Endodermal cell (in vitro differentiated cells): Measurements from ENCODE around the gene TAF10. TPM values are rescaled to one million over a fixed set of nuclear protein-coding genes. Genes with fewer than 3 reads are reported as not detected.

Source experiments
- DNase-seq: peaks from one replicate; pipeline ENCODE4 v3.0.0-alpha.2; 2017
- H3K27ac ChIP-seq: 2 replicates; pipeline ENCODE4 v1.5.1; 2013; ENCODE audit warnings: mild to moderate bottlenecking, low read depth, low read length, moderate library complexity
- H3K27me3 ChIP-seq: 2 replicates; pipeline ENCODE4 v1.6.1; 2013; ENCODE audit warnings: mild to moderate bottlenecking, low read length, moderate library complexity; ENCODE audit not compliant: insufficient read depth, control insufficient read depth, poor library complexity, severe bottlenecking
- H3K36me3 ChIP-seq: 2 replicates; pipeline ENCODE4 v1.7.0; 2013; ENCODE audit warnings: mild to moderate bottlenecking, low read length, moderate library complexity; ENCODE audit not compliant: control insufficient read depth, insufficient read depth
- H3K4me1 ChIP-seq: one replicate; pipeline ENCODE4 v1.7.0; 2013; ENCODE audit warnings: low read length; ENCODE audit not compliant: control insufficient read depth, insufficient read depth
- H3K4me3 ChIP-seq: 2 replicates; pipeline ENCODE4 v1.5.1; 2013; ENCODE audit warnings: mild to moderate bottlenecking, low read length, moderate library complexity
- H3K9ac ChIP-seq: 2 replicates; pipeline ENCODE4 v1.6.1; 2013; ENCODE audit warnings: mild to moderate bottlenecking, low read length, moderate library complexity; ENCODE audit not compliant: poor library complexity, severe bottlenecking; ENCODE audit errors: extremely low read depth
- H3K9me3 ChIP-seq: 2 replicates; pipeline ENCODE4 v1.6.1; 2013; ENCODE audit warnings: mild to moderate bottlenecking, low read length, moderate library complexity; ENCODE audit not compliant: control insufficient read depth
- H3K27ac Mint-ChIP-seq: 2 replicates; pipeline ENCODE4 v1.8.0; 2020; ENCODE audit warnings: mixed read lengths
- H3K27me3 Mint-ChIP-seq: 2 replicates; pipeline ENCODE4 v1.8.0; 2021; ENCODE audit warnings: mild to moderate bottlenecking, mixed read lengths; ENCODE audit not compliant: insufficient read depth
- H3K36me3 Mint-ChIP-seq: 2 replicates; pipeline ENCODE4 v1.8.0; 2020; ENCODE audit warnings: low read depth, mixed read lengths
- H3K4me1 Mint-ChIP-seq: 2 replicates; pipeline ENCODE4 v1.8.0; 2020; ENCODE audit warnings: mixed read lengths
- H3K4me3 Mint-ChIP-seq: 2 replicates; pipeline ENCODE4 v1.8.0; 2020; ENCODE audit warnings: mild to moderate bottlenecking, moderate library complexity, mixed read lengths
- H3K9me3 Mint-ChIP-seq: 2 replicates; pipeline ENCODE4 v1.8.0; 2020; ENCODE audit warnings: mild to moderate bottlenecking, mixed read lengths
- CTCF ChIP-seq: fragments of 200-600 bp; sonication (generic); conservative IDR thresholded peaks from 2 replicates; pipeline ENCODE4 v1.5.0; 2021; ENCODE audit warnings: antibody characterized with exemption, mild to moderate bottlenecking
- WGBS, 2 experiments: methylation state at CpG; one replicate each; pipeline versions ENCODE4 v1.1.5 to v1.1.7; 2013; ENCODE audit warnings: missing lambda C conversion rate in 2 of 2, mixed read lengths in 1 of 2; ENCODE audit not compliant: insufficient coverage in 1 of 2, insufficient read length in 1 of 2; 5-methylcytosine and 5-hydroxymethylcytosine counted together
- total RNA-seq, 2 donors: library from RNA; stranded (reverse); fragmentation: NEBNext Ultra II Directional in 1 of 2; extraction: Animal tissue kit (Norgen Biotek cat#: 25700) in 1 of 2; gene quantifications; 2 replicates in 1 of 2; 3 replicates in 1 of 2; pipeline ENCODE4 v1.2.1, GENCODE V29; 2021

TAF10 gene
- total RNA-seq, 2 donors from 2014 or later, result 168 to 202 TPM

- peaks cover 6% of the 10 kb centered on the region for H3K4me1 Mint-ChIP-seq
- no peaks in the 10 kb centered on the region for H3K9me3 Mint-ChIP-seq
- Histone ChIP-seq H3K4me1 (no peaks in the 10 kb centered on the region), H3K9ac (no peak overlapping the region), H3K36me3 (peaks cover 33% of the 10 kb centered on the region), H3K9me3 (no peaks in the 10 kb centered on the region), H3K27ac (no peak overlapping the region), H3K4me3 (no peak overlapping the region), H3K27me3 (no peaks in the 10 kb centered on the region)
- WGBS, 2 experiments, result 92 to 93% methylated on average over 3 to 5 of the region's 5 CpGs
- H3K4me3 Mint-ChIP-seq, result no peak overlapping the region
- no peak for DNase-seq
- peaks cover 37% of the 10 kb centered on the region for H3K36me3 Mint-ChIP-seq
- no peak overlapping the region for H3K27ac Mint-ChIP-seq
- no peaks in the 10 kb centered on the region for H3K27me3 Mint-ChIP-seq
- no peak for TF ChIP-seq CTCF
These were observed 3.0 kb upstream of the TAF10 start for GRCh38 chr11:6615046-6615445.

- WGBS, 2 experiments, result 86% methylated on average over 2 of the region's 2 CpGs; no CpG with 5 or more reads in 1 of the 2 experiments
- no peaks in the 10 kb centered on the region for H3K4me1 ChIP-seq
These were observed 2.4 kb upstream of the TAF10 start for GRCh38 chr11:6614446-6614845.

GRCh38 chr11:6613496-6613895, 1.5 kb upstream of the TAF10 start:
- Mint-ChIP-seq H3K27ac (no peak overlapping the region), H3K4me3 (no peak overlapping the region), H3K27me3 (no peaks in the 10 kb centered on the region), H3K36me3 (peaks cover 52% of the 10 kb centered on the region), H3K9me3 (no peaks in the 10 kb centered on the region), H3K4me1 (peaks cover 6% of the 10 kb centered on the region)
- H3K27ac ChIP-seq, result no peak overlapping the region
- no peak for DNase-seq
- H3K27me3 ChIP-seq, result no peaks in the 10 kb centered on the region
- no peaks in the 10 kb centered on the region for H3K9me3 ChIP-seq
- H3K36me3 ChIP-seq, result peaks cover 48% of the 10 kb centered on the region
- H3K4me1 ChIP-seq, result no peaks in the 10 kb centered on the region
- peak overlapping the region; percentile 87 for H3K4me3 ChIP-seq
- no peak for TF ChIP-seq CTCF
- H3K9ac ChIP-seq, result no peak overlapping the region
- WGBS, 2 experiments, result 90 to 96% methylated on average over 3 of the region's 3 CpGs

More at GRCh38 chr11:6614446-6614845, 2.4 kb upstream of the TAF10 start:
- no peak for TF ChIP-seq CTCF
- H3K4me3 ChIP-seq, result no peak overlapping the region
- Mint-ChIP-seq H3K27me3 (no peaks in the 10 kb centered on the region), H3K36me3 (peaks cover 43% of the 10 kb centered on the region), H3K9me3 (no peaks in the 10 kb centered on the region), H3K4me1 (peaks cover 6% of the 10 kb centered on the region), H3K27ac (no peak overlapping the region), H3K4me3 (no peak overlapping the region)
- no peaks in the 10 kb centered on the region for H3K9me3 ChIP-seq
- no peak overlapping the region for H3K9ac ChIP-seq
- H3K27ac ChIP-seq, result no peak overlapping the region
- DNase-seq, result no peak
- peaks cover 39% of the 10 kb centered on the region for H3K36me3 ChIP-seq
- H3K27me3 ChIP-seq, result no peaks in the 10 kb centered on the region
